GM12878 (cell line): ENCODE data around the gene SMIM43.

ENCODE experiments used
- CREB1 ChIP-seq: IDR thresholded peaks from 2 replicates; pipeline ENCODE4 v1.6.1; 2012; ENCODE audit warnings: low read depth, mild to moderate bottlenecking, inconsistent platforms
- CTCF ChIP-seq, 3 experiments: IDR thresholded peaks in 2 of 3; conservative IDR thresholded peaks in 1 of 3; 2 replicates each; pipeline ENCODE4 v1.5.1; 2011; ENCODE audit warnings: low read depth in 3 of 3, low read length in 3 of 3, mild to moderate bottlenecking in 3 of 3, control low read depth in 2 of 3, moderate library complexity in 2 of 3, inconsistent platforms in 1 of 3, mixed read lengths in 1 of 3; ENCODE audit not compliant: control insufficient read depth in 2 of 3, insufficient read depth in 1 of 3; ENCODE audit errors: extremely low read depth in 1 of 3
- IRF3 ChIP-seq: fragments of 450-650 bp; IDR thresholded peaks from 2 replicates; pipeline ENCODE4 v1.6.1; 2014; ENCODE audit warnings: mild to moderate bottlenecking
- JUNB ChIP-seq: IDR thresholded peaks from 2 replicates; pipeline ENCODE4 v1.6.1; 2016; ENCODE audit warnings: antibody characterized with exemption, mild to moderate bottlenecking
- NFYB ChIP-seq: IDR thresholded peaks from 2 replicates; pipeline ENCODE4 v1.6.1; 2011; ENCODE audit warnings: low read depth, mild to moderate bottlenecking, low read length, improper control_type of control experiment, moderate library complexity; ENCODE audit not compliant: insufficient read depth
- PAX8 ChIP-seq: fragments of 450-650 bp; IDR thresholded peaks from 2 replicates; pipeline ENCODE4 v1.6.1; 2017; ENCODE audit warnings: mild to moderate bottlenecking, moderate library complexity
- ZNF207 ChIP-seq: fragments of 450-650 bp; IDR thresholded peaks from 2 replicates; pipeline ENCODE4 v1.6.1; 2014; ENCODE audit warnings: antibody characterized with exemption, mild to moderate bottlenecking, borderline replicate concordance

GRCh38 chr4:121742794-121743193, 22.2 kb downstream of the SMIM43 start:
- TF ChIP-seq ZNF207 = no peak
- no peak for TF ChIP-seq CTCF (IDR thresholded peaks at IDR 0.05 in 2 of 3, conservative IDR thresholded peaks at IDR 0.05 in 1 of 3; ENCODE audit: control insufficient read depth in 2 of 3, extremely low read depth in 1 of 3, insufficient read depth in 1 of 3, low read depth in 3 of 3, low read length in 3 of 3)
- no peak for TF ChIP-seq IRF3
- no peak for TF ChIP-seq CREB1
- no peak for TF ChIP-seq NFYB
- no peak for TF ChIP-seq JUNB
- TF ChIP-seq PAX8 = no peak
